ENCODE results near the gene MED22.
"Not testable (repeated sequence)": the region's sequence is repeated elsewhere in the genome, so short reads cannot be mapped to it uniquely, and the experiment has no call there.

DNA sequence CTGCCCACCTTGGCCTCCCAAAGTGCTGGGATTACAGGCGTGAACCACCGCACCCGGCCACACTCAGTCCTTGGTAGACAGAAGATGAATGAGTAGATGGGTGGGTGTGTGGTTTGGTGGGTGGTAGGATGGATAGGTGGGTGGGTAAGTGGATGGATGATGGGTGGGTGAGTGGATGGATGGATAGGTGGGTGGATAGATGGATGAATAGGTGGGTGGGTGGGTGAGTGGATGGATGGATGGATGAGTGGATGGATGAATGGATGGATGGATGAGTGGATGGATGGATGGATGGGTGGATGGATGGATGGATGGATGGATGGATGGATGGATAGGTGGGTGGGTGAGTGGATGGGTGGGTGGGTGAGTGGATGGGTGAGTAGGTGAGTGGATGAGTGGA lies 44.4 kb upstream of the MED22 start:
- not testable (repeated sequence) for TF ChIP-seq CTCF, EZH2, EZH2phosphoT487 (IDR thresholded peaks at IDR 0.05)

All from neural progenitor cell (in vitro differentiated cells).